KMS-11 (cell line): Measurements from ENCODE around the gene SPAG6.

Source experiments
- H2AFZ ChIP-seq: fragments of 200-600 bp; sonication (generic); 2 replicates; pipeline ENCODE4 v1.6.1; 2016; ENCODE audit warnings: antibody characterized with exemption, mixed run types, low read depth
- H3K27ac ChIP-seq: fragments of 200-600 bp; sonication (generic); 2 replicates; pipeline ENCODE4 v1.6.1; 2016; ENCODE audit warnings: mild to moderate bottlenecking, mixed run types
- H3K27me3 ChIP-seq: fragments of 200-600 bp; sonication (generic); 2 replicates; pipeline ENCODE4 v1.6.1; 2017; ENCODE audit warnings: mild to moderate bottlenecking, low read depth, mixed run types, moderate library complexity; ENCODE audit not compliant: insufficient read depth
- H3K36me3 ChIP-seq: fragments of 200-600 bp; sonication (generic); 2 replicates; pipeline ENCODE4 v1.6.1; 2017; ENCODE audit warnings: mild to moderate bottlenecking, mixed run types; ENCODE audit not compliant: insufficient read depth
- H3K4me1 ChIP-seq: fragments of 200-600 bp; sonication (generic); 2 replicates; pipeline ENCODE4 v1.6.1; 2016; ENCODE audit warnings: mild to moderate bottlenecking, low read depth, mixed run types; ENCODE audit not compliant: poor library complexity, severe bottlenecking
- H3K4me2 ChIP-seq: fragments of 200-600 bp; sonication (generic); 2 replicates; pipeline ENCODE4 v1.7.0; 2016; ENCODE audit warnings: mild to moderate bottlenecking, mixed run types
- H3K4me3 ChIP-seq: fragments of 200-600 bp; sonication (generic); IDR thresholded peaks from 2 replicates; pipeline ENCODE4 v1.6.1; 2017; ENCODE audit warnings: low read depth, low read length, mixed read lengths; ENCODE audit not compliant: insufficient read depth
- H3K79me2 ChIP-seq: fragments of 200-600 bp; sonication (generic); 2 replicates; pipeline ENCODE4 v1.6.1; 2016; ENCODE audit warnings: low read depth, mixed run types; ENCODE audit not compliant: insufficient read depth
- H3K9ac ChIP-seq: fragments of 200-600 bp; sonication (generic); 2 replicates; pipeline ENCODE4 v1.6.1; 2016; ENCODE audit warnings: mild to moderate bottlenecking, mixed run types
- H4K20me1 ChIP-seq: fragments of 200-600 bp; sonication (generic); 2 replicates; pipeline ENCODE4 v1.6.1; 2016; ENCODE audit warnings: mild to moderate bottlenecking, mixed run types; ENCODE audit not compliant: insufficient read depth
- CTCF ChIP-seq: fragments of 200-600 bp; sonication (generic); conservative IDR thresholded peaks from 2 replicates; pipeline ENCODE4 v1.6.1; 2017; ENCODE audit warnings: low read depth, mild to moderate bottlenecking, antibody characterized with exemption, low read length, moderate library complexity, mixed read lengths

SPAG6 gene

DNA sequence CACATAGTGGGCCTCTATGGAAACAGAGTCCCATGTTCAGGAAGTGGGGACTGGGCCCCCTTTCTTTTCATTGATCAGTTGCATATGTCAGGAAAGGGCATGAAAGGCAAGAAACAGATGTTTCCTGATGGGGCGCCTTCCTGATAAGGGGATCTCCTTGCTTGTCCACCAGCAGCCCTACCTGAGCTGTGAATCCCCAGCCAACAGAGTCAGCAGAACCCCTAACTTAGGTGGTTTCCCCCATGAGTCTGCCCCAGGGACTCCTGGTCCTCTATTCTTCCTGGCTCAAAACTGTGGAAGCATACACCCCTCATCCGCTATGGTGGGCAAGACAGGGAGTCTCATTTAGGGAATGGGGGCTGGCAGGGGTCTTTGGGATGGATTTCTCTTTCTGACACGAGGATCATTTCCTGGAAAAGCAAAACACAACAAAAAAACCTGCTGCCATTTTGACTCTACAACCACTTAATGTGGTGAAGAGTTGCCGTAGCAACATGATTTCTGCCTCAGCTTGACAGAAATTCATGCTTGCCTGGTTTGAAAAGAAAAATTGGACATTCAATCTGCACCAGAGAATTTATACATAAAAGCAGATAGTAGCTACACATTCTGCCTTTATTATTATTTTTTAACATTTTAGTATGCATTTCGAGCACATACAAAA, 119.8 kb downstream of the SPAG6 start:
- no peak for TF ChIP-seq CTCF
- H3K27me3 ChIP-seq: no peaks in the 10 kb centered on the region
- no peak overlapping the region for H3K27ac ChIP-seq
- no peak overlapping the region for H3K4me3 ChIP-seq
- peaks cover 14% of the 10 kb centered on the region for H3K4me1 ChIP-seq
- no peak overlapping the region for H2AFZ ChIP-seq
- H3K9ac ChIP-seq: no peak overlapping the region
- H3K36me3 ChIP-seq: no peaks in the 10 kb centered on the region
- no peaks in the 10 kb centered on the region for H4K20me1 ChIP-seq
- no peak overlapping the region for H3K4me2 ChIP-seq
- no peaks in the 10 kb centered on the region for H3K79me2 ChIP-seq

DNA sequence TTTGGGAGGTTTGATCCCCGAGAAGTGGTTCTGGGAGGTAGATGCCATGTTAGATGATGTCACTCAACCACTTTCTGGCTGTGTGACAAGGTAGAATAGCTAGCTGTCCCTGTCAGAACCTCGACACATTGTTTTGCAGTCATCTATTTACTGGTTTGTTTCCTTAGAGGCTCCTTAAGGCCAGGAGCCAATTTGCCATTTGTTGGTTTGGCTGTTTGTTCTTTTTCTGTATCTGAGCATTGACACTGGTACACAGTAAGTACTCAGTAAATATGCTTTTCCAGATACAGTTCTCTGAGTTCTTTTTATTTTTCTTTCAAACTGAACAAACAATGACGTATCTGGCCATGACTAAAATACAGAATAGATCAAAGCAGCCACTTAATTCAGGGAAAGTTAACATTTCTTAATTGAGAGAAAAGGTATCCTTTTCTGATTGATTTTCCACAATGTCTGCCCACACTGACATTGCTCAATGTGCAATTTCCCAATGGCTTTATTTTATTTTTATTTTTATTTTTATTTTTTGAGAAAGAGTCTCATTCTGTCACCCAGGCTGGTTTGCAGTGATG, 121.6 kb downstream of the SPAG6 start:
- no peak overlapping the region for H3K4me3 ChIP-seq
- H3K27me3 ChIP-seq: no peaks in the 10 kb centered on the region
- no peaks in the 10 kb centered on the region for H3K36me3 ChIP-seq
- no peak overlapping the region for H3K4me2 ChIP-seq
- no peak overlapping the region for H2AFZ ChIP-seq
- no peaks in the 10 kb centered on the region for H4K20me1 ChIP-seq
- H3K79me2 ChIP-seq: no peaks in the 10 kb centered on the region
- TF ChIP-seq CTCF: no peak
- peaks cover 14% of the 10 kb centered on the region for H3K4me1 ChIP-seq
- no peak overlapping the region for H3K9ac ChIP-seq
- H3K27ac ChIP-seq: no peak overlapping the region
